Left renal pelvis (tissue), 4 donors: ENCODE measurements around the gene MGAT2. TPM values are rescaled to one million over a fixed set of nuclear protein-coding genes. Genes with fewer than 3 reads are reported as not detected.
"Not testable (repeated sequence)": the region's sequence is repeated elsewhere in the genome, so short reads cannot be mapped to it uniquely, and the experiment has no call there.

Source experiments
- DNase-seq, 4 donors: peaks; one replicate each; pipeline ENCODE4 v3.0.0-alpha.2; 2013; ENCODE audit warnings: low read depth in 4 of 4, low spot score in 3 of 4
- polyA plus RNA-seq, 4 donors: library from polyadenylated mRNA; unstranded; fragments of 120-200 nt; gene quantifications; one replicate each; pipeline ENCODE4 v1.2.1, GENCODE V29; 2013; ENCODE audit not compliant: insufficient read length in 4 of 4

MGAT2 gene
- polyA plus RNA-seq, 4 donors: 8.1 to 20.1 (median 10.1) TPM

- no peak for DNase-seq
Measured at GRCh38 chr14:49607583-49607982, 13.0 kb upstream of the MGAT2 start.

GRCh38 chr14:49612251-49612650 lies 8.3 kb upstream of the MGAT2 start:
- no peak for DNase-seq

- no peak for DNase-seq
Measured at GRCh38 chr14:49612671-49613070, 7.9 kb upstream of the MGAT2 start.

- no peak for DNase-seq
Measured at GRCh38 chr14:49614196-49614595, 6.4 kb upstream of the MGAT2 start.

- DNase-seq: no peak
Measured at GRCh38 chr14:49615776-49616175, 4.8 kb upstream of the MGAT2 start.

DNA sequence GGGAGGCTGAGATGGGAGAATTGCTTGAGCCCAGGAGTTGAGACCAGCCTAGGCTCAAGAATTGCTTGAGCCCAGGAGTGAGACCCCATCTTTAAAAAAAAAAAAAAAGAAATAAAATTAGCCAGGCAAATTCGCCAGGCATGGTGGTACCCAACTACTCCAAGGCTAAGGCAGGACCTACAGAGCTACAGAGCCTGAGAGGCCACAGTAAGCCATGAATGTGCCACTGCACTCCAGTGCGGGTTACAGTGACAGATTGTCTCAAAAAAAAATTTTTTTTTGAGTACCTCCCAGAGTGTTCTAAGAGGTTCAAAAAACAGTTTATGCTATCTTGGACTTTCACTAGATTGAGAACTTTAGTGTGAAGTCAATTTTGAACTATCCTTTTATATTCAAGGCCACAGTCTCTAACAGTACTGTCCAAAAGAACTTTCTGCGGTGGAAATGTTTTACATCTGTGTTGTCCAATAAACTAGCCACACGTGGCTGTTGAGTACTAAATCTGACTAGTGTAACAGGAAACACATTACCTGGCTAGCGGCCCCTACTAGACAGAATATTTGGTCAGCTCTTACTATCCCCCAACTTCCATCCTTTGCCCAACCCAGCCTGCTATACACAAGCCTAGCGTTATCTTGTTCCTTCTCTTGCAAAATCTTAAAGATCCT lies 2.6 kb upstream of the MGAT2 start:
- no peak for DNase-seq

DNA sequence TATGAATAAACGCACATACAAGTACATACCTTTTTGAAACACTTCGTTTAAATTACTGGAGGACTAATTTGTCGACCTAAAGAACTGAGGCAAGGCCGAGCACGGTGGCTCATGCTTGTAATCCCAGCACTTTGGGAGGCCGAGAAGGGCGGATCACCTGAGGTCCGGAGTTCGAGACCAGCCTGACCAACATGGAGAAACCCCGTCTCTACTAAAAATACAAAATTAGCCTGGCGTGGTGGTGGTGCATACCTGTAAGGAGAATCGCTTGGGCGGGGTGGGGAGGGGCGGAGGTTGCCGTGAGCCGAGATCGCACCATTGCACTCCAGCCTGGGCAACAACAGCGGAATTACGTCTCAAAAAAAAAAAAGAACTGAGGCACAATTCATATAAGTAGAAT lies 1.3 kb upstream of the MGAT2 start:
- DNase-seq: not testable (repeated sequence)

- no peak for DNase-seq
Measured at GRCh38 chr14:49619730-49620129, 869 bp upstream of the MGAT2 start.

GRCh38 chr14:49621114-49621881 lies 699 bp downstream of the MGAT2 start:
- no peak for DNase-seq

DNA sequence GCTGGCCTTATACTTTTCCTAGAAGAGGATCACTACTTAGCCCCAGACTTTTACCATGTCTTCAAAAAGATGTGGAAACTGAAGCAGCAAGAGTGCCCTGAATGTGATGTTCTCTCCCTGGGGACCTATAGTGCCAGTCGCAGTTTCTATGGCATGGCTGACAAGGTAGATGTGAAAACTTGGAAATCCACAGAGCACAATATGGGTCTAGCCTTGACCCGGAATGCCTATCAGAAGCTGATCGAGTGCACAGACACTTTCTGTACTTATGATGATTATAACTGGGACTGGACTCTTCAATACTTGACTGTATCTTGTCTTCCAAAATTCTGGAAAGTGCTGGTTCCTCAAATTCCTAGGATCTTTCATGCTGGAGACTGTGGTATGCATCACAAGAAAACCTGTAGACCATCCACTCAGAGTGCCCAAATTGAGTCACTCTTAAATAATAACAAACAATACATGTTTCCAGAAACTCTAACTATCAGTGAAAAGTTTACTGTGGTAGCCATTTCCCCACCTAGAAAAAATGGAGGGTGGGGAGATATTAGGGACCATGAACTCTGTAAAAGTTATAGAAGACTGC lies 1.5 kb downstream of the MGAT2 start:
- no peak for DNase-seq

DNA sequence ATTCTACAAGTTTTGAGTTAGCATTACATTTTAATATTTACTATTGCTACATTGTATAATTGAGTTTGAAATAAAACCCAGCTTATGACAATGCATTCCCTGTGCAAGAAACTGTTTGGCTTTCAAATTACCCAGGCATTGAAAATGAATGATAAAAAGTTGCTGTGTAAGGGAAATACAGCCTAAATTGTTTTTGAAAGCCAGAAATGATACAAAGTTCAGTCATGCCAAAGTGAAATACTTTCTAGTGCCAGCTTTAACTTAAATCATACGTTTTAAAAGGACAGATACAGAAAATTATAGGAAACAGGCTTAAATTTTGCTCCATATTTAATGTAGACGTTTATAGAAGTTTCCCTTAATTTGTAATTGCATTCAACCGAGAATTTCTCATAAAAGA lies 2.8 kb downstream of the MGAT2 start:
- no peak for DNase-seq

- DNase-seq: no peak
Measured at GRCh38 chr14:49623941-49624839, 3.6 kb downstream of the MGAT2 start.

DNA sequence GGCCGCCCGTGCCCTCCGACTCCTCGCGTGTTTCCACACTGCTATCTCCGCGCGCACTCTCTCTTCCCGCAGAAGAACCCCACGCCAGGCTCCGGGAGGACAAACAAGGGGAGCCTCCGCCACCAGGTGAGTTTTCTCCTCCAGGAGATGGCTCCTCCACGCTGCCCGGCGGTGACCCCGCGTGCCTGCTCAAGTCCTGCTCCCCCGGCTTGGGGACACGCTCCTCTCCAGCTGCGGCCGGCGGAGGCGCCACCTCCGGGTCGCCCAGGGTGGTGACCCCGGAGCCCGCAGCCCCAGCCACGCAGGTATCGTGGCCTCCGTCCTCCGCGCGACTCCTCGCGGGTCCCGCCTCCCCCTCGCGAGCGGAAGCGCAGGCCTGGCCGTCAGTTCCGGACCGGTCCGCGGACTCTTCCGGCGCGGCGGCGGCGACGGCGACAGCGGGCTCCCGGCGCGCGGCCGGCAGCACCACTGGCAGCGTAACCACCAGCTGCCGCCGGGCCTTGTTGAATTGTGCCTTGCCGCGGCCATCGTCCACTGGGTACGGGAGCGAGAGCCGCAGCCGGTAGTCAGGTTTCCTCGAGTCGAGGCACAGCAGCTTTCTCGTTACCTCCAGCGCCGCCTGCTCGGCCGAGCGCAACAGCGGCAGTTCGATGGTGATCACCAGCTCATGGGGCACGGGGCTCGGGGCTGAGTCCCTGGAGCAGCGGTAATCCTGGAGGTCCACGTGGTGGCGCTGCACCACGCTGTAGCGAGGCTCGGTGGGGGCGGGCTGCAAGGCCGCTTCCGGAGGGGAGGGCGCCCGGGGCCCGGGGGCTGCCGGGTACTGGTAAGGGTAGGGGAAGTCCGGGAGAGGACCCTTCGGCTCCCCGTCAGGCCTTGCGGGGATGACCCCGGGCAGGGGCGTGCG lies 13.3 kb downstream of the MGAT2 start:
- peak; percentile 91 to 93 (median 92) for DNase-seq

DNA sequence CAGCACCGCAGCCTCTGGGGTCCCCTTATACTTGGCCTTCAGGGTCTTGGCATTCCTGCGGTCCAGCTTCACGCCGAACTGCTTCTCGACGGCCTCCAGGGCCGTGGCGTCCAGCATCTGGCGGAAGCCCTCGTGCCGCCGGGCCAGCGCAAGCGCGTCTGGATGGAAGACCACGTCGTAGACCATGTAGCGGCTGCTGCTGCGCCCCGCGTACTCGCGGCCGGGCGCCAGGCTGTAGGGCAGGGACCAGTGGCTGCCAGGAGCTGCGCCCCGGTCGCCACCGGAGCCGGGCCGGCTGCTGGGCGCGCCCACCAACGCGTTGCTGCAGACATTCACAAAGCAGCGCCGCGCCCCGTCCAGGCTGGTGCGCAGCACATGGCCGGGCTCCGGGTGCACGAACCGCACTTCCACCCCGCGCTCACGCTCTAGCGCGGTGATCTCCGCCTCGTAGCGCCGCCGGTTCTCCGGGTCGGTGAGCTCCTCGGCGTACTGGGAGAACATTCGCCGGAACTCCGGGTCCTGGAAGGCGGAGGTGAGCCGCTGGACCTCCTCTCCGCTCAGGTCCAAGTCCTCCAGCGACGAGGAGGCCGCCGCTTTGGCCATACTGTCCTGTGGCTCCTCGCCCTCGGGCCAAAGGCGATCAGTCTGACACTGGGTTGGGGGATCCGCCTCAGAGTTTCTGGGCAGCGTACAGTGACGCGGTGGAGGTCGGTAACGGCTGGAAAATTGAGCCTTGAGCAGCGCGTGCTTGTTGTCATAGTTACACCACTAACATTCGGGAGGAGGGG lies 14.1 kb downstream of the MGAT2 start, which contains the start of gene DNAAF2:
TSS of gene DNAAF2 (minus strand) at position 698 of the 788 bp plus-strand sequence. CDS start at position 603, 95 bp downstream.
- peak; percentile 67 to 80 (median 72) for DNase-seq

GRCh38 chr14:49636866-49637265 lies 16.3 kb downstream of the MGAT2 start:
- no peak for DNase-seq

- DNase-seq: no peak
Measured at GRCh38 chr14:49637534-49638078, 17.0 kb downstream of the MGAT2 start.

DNA sequence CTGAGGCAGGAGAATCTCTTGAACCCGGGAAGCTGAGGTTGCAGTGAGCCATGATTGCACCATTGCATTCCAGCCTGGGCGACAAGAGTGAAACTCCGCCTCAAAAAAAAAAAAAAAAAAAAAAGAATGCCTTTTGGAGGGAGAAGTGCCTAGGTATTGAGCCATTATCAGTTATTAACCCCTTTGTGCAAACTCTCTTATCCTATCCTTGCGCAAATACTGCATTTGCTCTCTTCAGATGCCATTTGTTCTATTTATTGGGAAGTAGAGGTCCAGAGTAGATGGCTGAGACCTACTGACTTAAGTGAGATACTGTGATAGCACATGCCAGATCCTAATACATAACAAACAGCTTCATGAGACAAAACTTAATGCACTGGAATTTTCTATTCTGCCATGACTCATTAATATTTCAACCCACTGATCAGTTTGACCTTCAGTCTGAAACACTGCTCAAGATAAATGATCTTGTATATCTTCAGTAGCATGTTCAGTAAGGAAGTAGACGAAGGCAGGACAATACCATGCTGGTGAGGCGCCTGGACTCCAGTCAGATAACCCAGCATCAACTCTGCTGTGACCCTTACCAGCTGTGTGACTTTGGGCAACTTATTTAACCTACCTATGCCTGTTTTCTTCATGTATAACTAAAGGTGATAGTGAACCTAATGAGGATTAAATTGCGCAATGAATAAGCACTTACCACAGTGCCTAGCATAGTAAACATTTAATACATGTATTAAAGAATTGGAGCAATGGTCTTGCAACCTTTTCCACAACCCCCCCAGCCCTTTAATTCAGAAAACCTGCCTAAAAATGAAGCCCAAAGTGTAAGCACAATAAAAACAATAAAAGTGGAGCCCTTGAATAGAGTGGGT lies 20.2 kb downstream of the MGAT2 start:
- DNase-seq: no peak

DNA sequence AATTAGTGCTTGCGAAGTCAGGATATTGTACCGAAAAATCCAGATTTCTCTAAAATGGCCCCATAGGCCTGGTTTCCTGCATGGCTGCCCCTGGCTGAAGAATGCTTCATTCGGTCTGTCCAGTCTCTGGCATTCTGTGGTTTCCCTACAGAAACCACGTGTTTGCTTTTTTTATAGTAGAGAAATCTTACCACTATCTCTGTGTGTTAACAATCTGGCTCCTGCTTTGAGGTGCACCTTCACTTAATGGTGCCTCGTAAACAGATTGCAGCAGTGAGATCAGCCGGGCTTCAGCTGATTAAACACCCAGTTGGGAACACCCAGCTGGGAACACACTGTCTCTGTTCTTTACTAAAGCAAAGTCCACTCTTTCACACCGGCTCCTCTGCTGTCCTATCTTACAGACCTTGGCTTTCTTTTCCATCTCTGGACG lies 21.1 kb downstream of the MGAT2 start:
- no peak for DNase-seq
